OCI-LY7 (cell line): ENCODE results near the gene BAZ1A. TPM values are rescaled to one million over a fixed set of nuclear protein-coding genes. Genes with fewer than 3 reads are reported as not detected.

Experiments
- BruUV-seq: library from RNA; stranded (reverse); fragments of 400-500 nt; replicated peaks from 2 replicates; lab custom pipeline; 2021; lab: Mats Ljungman, UMichigan
- CTCF ChIA-PET: fragments of 300-600 bp; sonication (Branson Sonifier 250); formaldehyde crosslinking; loops from one replicate; lab custom pipeline; 2022; ENCODE audit warnings: antibody characterized with exemption; ENCODE audit not compliant: unreplicated experiment; lab: Charles Lee
- POLR2A ChIA-PET: fragments of 300-600 bp; sonication (Branson Sonifier 250); formaldehyde crosslinking; loops from one replicate; lab custom pipeline; 2022; ENCODE audit warnings: antibody characterized with exemption; lab: Charles Lee
- DNase-seq: peaks from one replicate; pipeline ENCODE4 v3.0.0-alpha.2; 2015; ENCODE audit warnings: low spot score
- H2AFZ ChIP-seq: fragments of 200-600 bp; sonication (generic), shearing (Covaris generic); 2 replicates; pipeline ENCODE4 v1.6.1; 2014; ENCODE audit warnings: mild to moderate bottlenecking, antibody characterized with exemption, low read length, moderate library complexity
- H3K27ac ChIP-seq: fragments of 200-600 bp; sonication (generic); 2 replicates; pipeline ENCODE4 v1.5.1; 2014; ENCODE audit warnings: mixed run types, low read depth, mild to moderate bottlenecking, moderate library complexity, low read length, inconsistent platforms; ENCODE audit not compliant: poor library complexity, severe bottlenecking
- H3K36me3 ChIP-seq: fragments of 200-600 bp; sonication (generic); 2 replicates; pipeline ENCODE4 v1.6.1; 2014; ENCODE audit warnings: mild to moderate bottlenecking, antibody characterized with exemption, low read length, moderate library complexity, mixed read lengths; ENCODE audit not compliant: insufficient read depth
- H3K4me1 ChIP-seq: fragments of 200-600 bp; sonication (generic); 2 replicates; pipeline ENCODE4 v1.5.1; 2014; ENCODE audit warnings: mild to moderate bottlenecking, low read length; ENCODE audit not compliant: insufficient read depth, poor library complexity, severe bottlenecking
- H3K4me2 ChIP-seq: fragments of 200-600 bp; sonication (generic); 2 replicates; pipeline ENCODE4 v1.6.1; 2014; ENCODE audit warnings: mild to moderate bottlenecking, low read length
- H3K4me3 ChIP-seq: fragments of 200-600 bp; sonication (generic); 2 replicates; pipeline ENCODE4 v1.5.1; 2014; ENCODE audit warnings: mild to moderate bottlenecking, low read depth, low read length; ENCODE audit not compliant: poor library complexity, severe bottlenecking
- H3K79me2 ChIP-seq: fragments of 200-600 bp; sonication (generic); 2 replicates; pipeline ENCODE4 v1.6.1; 2016; ENCODE audit warnings: low read depth, mild to moderate bottlenecking, low read length, moderate library complexity, mixed read lengths; ENCODE audit not compliant: insufficient read depth
- H3K9me2 ChIP-seq: fragments of 200-600 bp; sonication (generic); 2 replicates; pipeline ENCODE4 v1.6.1; 2016; ENCODE audit warnings: mild to moderate bottlenecking, low read length, mixed read lengths; ENCODE audit not compliant: insufficient read depth
- H3K9me3 ChIP-seq: fragments of 200-600 bp; sonication (generic); 2 replicates; pipeline ENCODE4 v1.6.1; 2014; ENCODE audit warnings: mild to moderate bottlenecking, mixed run types, low read length, mixed read lengths
- H4K20me1 ChIP-seq: fragments of 200-600 bp; sonication (generic); 2 replicates; pipeline ENCODE4 v1.6.1; 2014; ENCODE audit warnings: mild to moderate bottlenecking, antibody characterized with exemption, low read length, moderate library complexity, mixed read lengths; ENCODE audit not compliant: insufficient read depth
- CTCF ChIP-seq: fragments of 200-600 bp; sonication (generic); conservative IDR thresholded peaks from 2 replicates; pipeline ENCODE4 v1.5.1; 2014; ENCODE audit warnings: mild to moderate bottlenecking, antibody characterized with exemption, low read length, moderate library complexity, mixed read lengths
- EZH2phosphoT487 ChIP-seq: fragments of 200-600 bp; sonication (generic); IDR thresholded peaks from 2 replicates; pipeline ENCODE4 v1.6.1; 2018; ENCODE audit warnings: low read depth, borderline replicate concordance, mild to moderate bottlenecking, mixed run types, antibody characterized with exemption, low read length, moderate library complexity, mixed read lengths
- intact Hi-C: fragments of 100-400 bp; cut with micrococcal nuclease; formaldehyde crosslinking; loops from one replicate; pipeline ENCODE4 v1.10.0; 2022; ENCODE audit not compliant: unreplicated experiment
- total RNA-seq, 2 experiments: library from RNA; depleted of rRNA in 1 of 2; stranded (reverse); fragments of >200 nt in 1 of 2; shearing (Covaris generic) in 1 of 2; gene quantifications; 2 replicates each; pipeline ENCODE4 v1.2.3, GENCODE V29; 2014 to 2022

The BAZ1A gene
- total RNA-seq, 2 experiments from 2014 or later: 42.2 to 58.6 TPM

GRCh38 chr14:34858765-34859164 lies 16.4 kb downstream of the BAZ1A start:
- Histone ChIP-seq H4K20me1 (peaks cover 8% of the 10 kb centered on the region; the same call in 1 of the 2 replicates), H3K9me3 (no peaks in the 10 kb centered on the region), H3K4me2 (no peak overlapping the region), H3K79me2 (peaks cover 48% of the 10 kb centered on the region), H3K4me3 (no peak overlapping the region), H3K4me1 (peaks cover 7% of the 10 kb centered on the region), H3K36me3 (peaks cover 77% of the 10 kb centered on the region), H3K9me2 (no peaks in the 10 kb centered on the region), H2AFZ (no peak overlapping the region), H3K27ac (no peak overlapping the region)
- no TSS peak for BruUV-seq
- ChIA-PET POLR2A (interaction anchor here (1.0 kb wide), 1 partner anchor 19 kb away, joined by 3 read pairs; no protein-coding TSS in a partner anchor), CTCF (no interaction called here)
- intact Hi-C loops: no loop called here
- TF ChIP-seq EZH2phosphoT487 (no peak), CTCF (no peak)
- no peak for DNase-seq

- BruUV-seq: no TSS peak
These were observed 17.3 kb downstream of the BAZ1A start for GRCh38 chr14:34857689-34858449.

More at GRCh38 chr14:34857689-34858449, 17.3 kb downstream of the BAZ1A start:
- no peak for DNase-seq
- no peak overlapping the region for H3K4me3 ChIP-seq
- POLR2A ChIA-PET: interaction anchor here (0.6 to 1.0 kb wide), 4 partner anchors 9 to 228 kb away, joined by 3 to 4 read pairs (median 4); partner anchors contain the start of gene SNX6
- no peak overlapping the region for H3K4me2 ChIP-seq
- no peak overlapping the region for H3K27ac ChIP-seq
- no peak for TF ChIP-seq CTCF
- TF ChIP-seq EZH2phosphoT487: no peak
- no peaks in the 10 kb centered on the region for H3K9me3 ChIP-seq
- no peak overlapping the region for H2AFZ ChIP-seq
- H3K79me2 ChIP-seq: peaks cover 43% of the 10 kb centered on the region
- H3K4me1 ChIP-seq: peaks cover 7% of the 10 kb centered on the region
- no peaks in the 10 kb centered on the region for H3K9me2 ChIP-seq
- H3K36me3 ChIP-seq: peaks cover 86% of the 10 kb centered on the region
- CTCF ChIA-PET: no interaction called here
- H4K20me1 ChIP-seq: peaks cover 8% of the 10 kb centered on the region; the same call in 1 of the 2 replicates
- intact Hi-C loops: no loop called here
